ENCODE results near the gene MTHFD1.
"Not testable (repeated sequence)": the region's sequence is repeated elsewhere in the genome, so short reads cannot be mapped to it uniquely, and the experiment has no call there.

Gene MTHFD1

DNA sequence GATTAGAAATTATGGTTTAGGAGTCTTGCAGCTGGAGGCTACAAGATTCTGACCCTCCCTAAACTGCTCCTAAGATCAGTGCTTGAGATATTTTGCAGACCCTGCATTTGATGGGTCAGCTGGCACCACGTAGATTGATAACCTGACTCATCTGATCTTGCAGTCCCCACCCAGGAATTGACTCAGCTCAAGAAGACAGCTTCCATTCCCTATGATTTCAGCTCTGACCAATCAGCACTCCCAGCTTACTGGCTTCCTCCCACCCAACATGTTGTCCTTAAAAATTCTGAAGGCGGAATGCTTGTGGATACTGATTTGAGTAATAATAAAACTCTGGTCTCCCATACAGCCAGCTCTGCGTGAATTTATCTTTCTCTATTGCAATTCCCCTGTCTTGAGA is 23.2 kb upstream of the MTHFD1 start:
- DNase-seq (ENCODE audit: low read depth) = no peak
- TF ChIP-seq, protein P1, sequence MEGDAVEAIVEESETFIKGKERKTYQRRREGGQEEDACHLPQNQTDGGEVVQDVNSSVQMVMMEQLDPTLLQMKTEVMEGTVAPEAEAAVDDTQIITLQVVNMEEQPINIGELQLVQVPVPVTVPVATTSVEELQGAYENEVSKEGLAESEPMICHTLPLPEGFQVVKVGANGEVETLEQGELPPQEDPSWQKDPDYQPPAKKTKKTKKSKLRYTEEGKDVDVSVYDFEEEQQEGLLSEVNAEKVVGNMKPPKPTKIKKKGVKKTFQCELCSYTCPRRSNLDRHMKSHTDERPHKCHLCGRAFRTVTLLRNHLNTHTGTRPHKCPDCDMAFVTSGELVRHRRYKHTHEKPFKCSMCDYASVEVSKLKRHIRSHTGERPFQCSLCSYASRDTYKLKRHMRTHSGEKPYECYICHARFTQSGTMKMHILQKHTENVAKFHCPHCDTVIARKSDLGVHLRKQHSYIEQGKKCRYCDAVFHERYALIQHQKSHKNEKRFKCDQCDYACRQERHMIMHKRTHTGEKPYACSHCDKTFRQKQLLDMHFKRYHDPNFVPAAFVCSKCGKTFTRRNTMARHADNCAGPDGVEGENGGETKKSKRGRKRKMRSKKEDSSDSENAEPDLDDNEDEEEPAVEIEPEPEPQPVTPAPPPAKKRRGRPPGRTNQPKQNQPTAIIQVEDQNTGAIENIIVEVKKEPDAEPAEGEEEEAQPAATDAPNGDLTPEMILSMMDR (IDR thresholded peaks at IDR 0.05; ENCODE audit: insufficient read depth, low read depth, low read length, missing control alignments) = no peak

DNA sequence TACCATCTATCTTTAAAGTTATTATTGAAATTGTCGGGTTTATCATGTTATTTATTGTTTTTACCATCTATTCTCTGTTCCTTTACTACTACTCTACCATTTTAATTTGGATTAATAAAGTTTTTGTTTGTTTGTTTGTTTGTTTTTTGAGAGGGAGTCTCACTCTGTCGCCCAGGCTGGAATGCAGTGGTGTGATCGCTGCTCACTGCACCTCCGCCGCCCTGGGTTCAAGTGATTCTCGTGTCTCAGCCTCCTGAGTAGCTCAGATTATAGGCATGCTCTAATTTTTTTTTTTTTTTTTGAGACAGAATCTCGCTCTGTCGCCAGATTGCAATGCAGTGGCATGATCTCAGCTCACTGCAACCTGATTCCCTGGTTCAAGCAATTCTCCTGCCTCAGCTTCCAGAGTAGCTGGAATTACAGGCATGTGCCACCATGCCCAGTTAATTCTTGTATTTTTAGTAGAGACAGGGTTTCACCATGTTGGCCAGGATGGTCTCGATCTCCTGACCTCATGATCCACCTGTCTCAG is 22.7 kb upstream of the MTHFD1 start:
- not testable (repeated sequence) for H3K4me3 ChIP-seq (ENCODE audit: low read depth, low read length); DNase-seq (ENCODE audit: low read depth)

More for the DNA sequence above, 23.2 kb upstream of the MTHFD1 start:
- H3K4me3 ChIP-seq (ENCODE audit: low read depth, low read length) = no peak overlapping the region

DNA sequence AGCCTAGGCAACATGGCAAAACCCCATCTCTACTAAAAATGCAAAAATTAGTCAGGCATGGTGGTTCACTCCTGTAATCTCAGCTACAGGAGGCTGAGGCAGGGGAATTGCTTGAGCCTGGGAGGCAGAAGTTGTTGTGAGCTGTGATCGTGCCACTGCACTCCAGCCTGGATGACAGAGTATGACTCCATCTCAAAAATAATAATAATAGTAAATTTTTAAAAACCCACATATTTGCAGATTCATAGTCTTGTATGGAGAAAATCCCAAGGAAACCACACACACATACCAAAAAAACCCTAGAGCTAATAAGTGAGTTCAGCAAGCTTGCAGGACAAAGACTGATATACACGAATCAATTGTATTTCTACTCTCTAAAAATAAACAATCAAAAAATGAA is 19.0 kb upstream of the MTHFD1 start:
- H3K4me3 ChIP-seq (ENCODE audit: low read depth, low read length) = no peak overlapping the region
- no peak for DNase-seq (ENCODE audit: low read depth)
- TF ChIP-seq, protein P1 (IDR thresholded peaks at IDR 0.05; ENCODE audit: insufficient read depth, low read depth, low read length, missing control alignments) = no peak

DNA sequence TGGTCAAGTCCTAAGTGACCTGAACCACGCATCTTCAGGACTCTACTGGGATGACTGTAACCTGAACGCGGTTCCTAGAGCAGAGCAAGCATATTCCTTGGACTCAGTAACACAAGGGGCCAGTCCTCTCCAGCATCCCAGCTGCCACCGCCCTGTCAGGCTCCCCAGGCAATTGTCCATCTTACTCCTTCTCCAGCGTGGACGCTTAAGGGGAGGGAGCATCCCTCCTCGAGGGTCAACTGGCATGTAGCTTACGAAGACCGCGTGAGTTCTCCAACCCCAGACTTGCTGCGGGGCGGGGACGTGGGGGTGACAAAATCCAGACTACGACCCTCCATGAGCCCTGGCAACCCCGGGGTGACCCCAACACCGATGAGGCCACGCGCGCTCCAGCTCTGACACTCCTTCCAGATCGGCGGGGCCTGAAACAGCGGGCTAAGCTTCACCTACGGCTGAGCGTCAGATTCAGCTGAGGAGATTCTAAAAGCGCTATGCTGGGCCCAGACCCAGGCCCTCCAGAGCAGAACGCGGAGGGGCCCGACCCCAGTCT is 846 bp upstream of the MTHFD1 start:
- H3K4me3 ChIP-seq (ENCODE audit: low read depth, low read length) = peak overlapping the region; percentile 85
- TF ChIP-seq, protein P1 (IDR thresholded peaks at IDR 0.05; ENCODE audit: insufficient read depth, low read depth, low read length, missing control alignments) = no peak
- DNase-seq (ENCODE audit: low read depth) = peak; percentile 56

DNA sequence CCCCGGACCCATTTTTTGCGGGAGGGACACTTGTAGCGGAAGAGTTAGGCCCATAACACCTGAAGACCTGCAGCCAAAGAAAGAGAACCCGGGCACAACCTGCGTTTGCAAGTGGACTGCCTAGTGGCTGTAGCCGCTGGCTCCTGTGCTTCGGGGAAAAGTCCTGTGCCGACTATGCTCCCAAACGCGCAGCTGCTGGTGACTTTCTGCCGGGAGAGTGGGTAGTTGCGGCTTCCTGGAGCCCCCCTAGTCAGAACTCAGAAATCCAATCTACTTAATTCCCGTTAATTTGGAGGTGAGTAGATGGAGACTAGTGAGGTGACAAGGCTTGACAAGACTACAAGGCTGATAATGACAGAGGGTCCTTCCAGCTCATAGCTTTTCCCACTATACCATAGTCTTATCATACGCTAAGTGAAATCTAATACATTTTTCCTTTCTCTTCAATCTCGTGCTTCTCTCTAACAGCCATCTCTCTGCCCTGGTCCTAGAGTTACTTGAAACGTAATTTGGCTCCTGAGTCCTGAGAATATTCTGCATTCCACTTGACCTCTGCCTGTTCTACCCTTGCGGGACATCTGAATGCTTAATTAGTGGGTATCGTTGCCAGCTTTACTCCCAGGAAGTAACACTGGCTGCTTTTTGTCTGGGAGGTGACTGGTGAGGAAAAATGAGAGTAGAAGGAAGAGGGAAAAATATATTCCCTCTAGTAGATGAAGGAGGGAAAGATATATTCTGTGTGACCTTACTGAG is 556 bp downstream of the MTHFD1 start:
- TF ChIP-seq, protein P1 (IDR thresholded peaks at IDR 0.05; ENCODE audit: insufficient read depth, low read depth, low read length, missing control alignments) = no peak
- no peak for DNase-seq (ENCODE audit: low read depth)

DNA sequence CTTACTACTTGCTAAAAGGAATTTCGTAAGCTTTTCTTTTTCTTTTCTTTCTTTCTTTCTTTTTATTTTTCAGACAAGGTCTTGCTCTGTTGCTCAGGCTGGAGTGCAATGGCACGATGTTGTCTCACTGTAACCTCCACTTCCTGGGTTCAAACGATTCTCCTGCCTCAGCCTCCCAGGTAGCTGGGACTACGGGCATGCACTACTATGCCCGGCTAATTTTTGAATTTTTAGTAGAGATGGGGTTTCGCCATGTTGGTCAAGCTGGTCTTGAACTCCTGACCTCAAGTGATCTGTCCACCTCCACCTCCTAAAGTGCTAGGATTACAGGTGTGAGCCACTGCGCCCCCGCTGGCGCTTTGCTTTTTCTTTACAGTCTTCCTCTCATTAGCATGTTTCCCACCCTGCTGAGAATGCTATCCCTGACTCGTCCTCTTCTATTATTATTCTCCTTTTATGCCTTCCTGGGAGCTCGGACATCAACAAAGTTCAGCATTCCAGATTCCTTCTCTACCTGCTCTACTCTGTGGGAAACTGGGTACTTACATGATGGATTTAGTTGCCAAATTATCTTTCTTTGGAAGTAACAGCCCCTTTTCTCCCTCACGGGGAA is 3.1 kb downstream of the MTHFD1 start:
- TF ChIP-seq, protein P1 (IDR thresholded peaks at IDR 0.05; ENCODE audit: insufficient read depth, low read depth, low read length, missing control alignments) = no peak
- no peak overlapping the region for H3K4me3 ChIP-seq (ENCODE audit: low read depth, low read length)
- no peak for DNase-seq (ENCODE audit: low read depth)

More for the DNA sequence above, 556 bp downstream of the MTHFD1 start:
- peak overlapping the region; percentile 85 for H3K4me3 ChIP-seq (ENCODE audit: low read depth, low read length)

DNA sequence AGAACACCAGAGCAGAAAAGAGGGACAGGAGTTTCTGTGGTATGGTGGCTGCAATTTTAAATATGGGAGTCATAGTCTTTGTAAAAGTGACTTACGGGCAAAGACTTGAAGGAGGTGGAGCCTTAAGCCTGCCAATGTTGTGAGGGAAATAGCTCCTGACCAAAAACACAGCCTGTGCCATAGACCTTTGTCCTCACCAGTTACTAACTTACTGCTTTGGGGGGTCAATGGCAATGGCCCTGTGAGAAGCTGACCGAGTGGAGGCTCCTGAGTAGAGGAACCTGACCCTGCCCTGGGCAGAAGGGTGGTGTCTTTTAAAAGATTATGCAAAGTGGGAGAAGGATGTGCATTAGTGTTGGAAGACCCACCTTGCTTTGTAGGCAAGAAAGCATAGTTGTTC is 3.8 kb downstream of the MTHFD1 start:
- no peak overlapping the region for H3K4me3 ChIP-seq (ENCODE audit: low read depth, low read length)
- DNase-seq (ENCODE audit: low read depth) = no peak
- TF ChIP-seq, protein P1 (IDR thresholded peaks at IDR 0.05; ENCODE audit: insufficient read depth, low read depth, low read length, missing control alignments) = no peak

DNA sequence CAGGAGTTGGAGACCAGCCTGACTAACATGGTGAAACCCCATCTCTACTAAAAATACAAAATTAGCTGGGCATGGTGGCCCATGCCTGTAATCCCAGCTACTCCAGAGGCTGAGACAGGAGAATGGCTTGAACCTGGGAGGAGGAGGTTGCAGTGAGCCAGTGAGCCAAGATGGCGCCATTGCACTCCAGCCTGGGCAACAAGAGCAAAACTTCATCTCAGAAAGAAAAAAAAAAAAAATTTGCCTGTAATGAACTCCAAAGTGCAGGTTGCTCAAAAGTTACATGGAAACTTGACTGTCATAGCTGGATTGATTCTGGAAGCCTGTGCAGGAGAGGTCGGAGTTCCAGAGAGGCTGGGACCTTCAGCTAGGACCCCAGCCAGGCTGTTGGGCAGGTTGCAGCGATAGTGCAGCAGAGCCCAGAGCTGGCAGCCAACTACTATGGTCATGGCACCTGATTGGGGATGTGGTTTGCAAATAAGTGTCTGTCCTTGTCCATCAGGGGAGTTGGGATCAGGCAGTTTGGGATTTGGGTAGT is 5.1 kb downstream of the MTHFD1 start:
- DNase-seq (ENCODE audit: low read depth); H3K4me3 ChIP-seq (ENCODE audit: low read depth, low read length): not testable (repeated sequence)

All from GM12865 (cell line).